ENCODE results near the gene SOD3. TPM values are rescaled to one million over a fixed set of nuclear protein-coding genes. Genes with fewer than 3 reads are reported as not detected.

The SOD3 gene
- total and polyA plus RNA-seq, 2 of the 4 experiments (the other 2 are of a cell fraction): 0.36 to 5.8 TPM

GRCh38 chr4:24820541-24820940 lies 25.2 kb downstream of the SOD3 start:
- no peak overlapping the region for H3K27ac ChIP-seq (ENCODE audit: insufficient read depth, low read length)
- H2BK20ac ChIP-seq (ENCODE audit: low read depth, low read length): no peak overlapping the region
- DNase-seq: no peak
- no peak overlapping the region for H2BK120ac ChIP-seq (ENCODE audit: low read depth, low read length)
- H2AFZ ChIP-seq (replicated peaks; ENCODE audit: low read length, poor library complexity): no peak overlapping the region
- no peaks in the 10 kb centered on the region for H3K79me1 ChIP-seq (ENCODE audit: low read depth in 1 of 2, low read length in 2 of 2)
- H3K4me1 ChIP-seq (ENCODE audit: control insufficient read depth, insufficient read depth, low read length): no peaks in the 10 kb centered on the region
- no peak overlapping the region for H3K23ac ChIP-seq (ENCODE audit: low read depth, low read length)
- no peak overlapping the region for H3K9ac ChIP-seq (ENCODE audit: low read depth, low read length)
- H3K4ac ChIP-seq (ENCODE audit: low read depth, low read length): no peak overlapping the region
- no peak overlapping the region for H4K8ac ChIP-seq (ENCODE audit: low read depth in 2 of 2, low read length in 2 of 2)
- no peak overlapping the region for H3K18ac ChIP-seq (ENCODE audit: low read depth, low read length)
- H4K91ac ChIP-seq (ENCODE audit: insufficient read depth, low read depth, low read length): no peak overlapping the region
- no peak overlapping the region for H3K14ac ChIP-seq (replicated peaks; ENCODE audit: low read depth, low read length)
- CTCF ChIA-PET: interaction anchor here (0.5 to 0.6 kb wide), 2 partner anchors 28 to 50 kb away, joined by 3 to 5 read pairs; no protein-coding TSS in a partner anchor
- no peak overlapping the region for H3K4me2 ChIP-seq (ENCODE audit: low read depth, low read length)
- H4K5ac ChIP-seq (ENCODE audit: low read depth, low read length): no peak overlapping the region
- H3K27me3 ChIP-seq (ENCODE audit: control insufficient read depth, insufficient read depth, low read length): no peaks in the 10 kb centered on the region
- no peaks in the 10 kb centered on the region for H3K9me3 ChIP-seq (ENCODE audit: control insufficient read depth, insufficient read depth, low read length)
- dilution Hi-C loops (cut with HindIII; ENCODE audit: low sequenced_read_pairs, unreplicated experiment) (no loop called here), in situ Hi-C loops (cut with MboI; ENCODE audit: low sequenced_read_pairs) (no loop called here), intact Hi-C loops (cut with micrococcal nuclease) (no loop called here)
- POLR2A ChIA-PET (ENCODE audit: unreplicated experiment): no interaction called here
- no peaks in the 10 kb centered on the region for H4K20me1 ChIP-seq (ENCODE audit: insufficient read depth, low read length)
- no peak overlapping the region for H2BK15ac ChIP-seq (ENCODE audit: low read depth, low read length)
- H3K56ac ChIP-seq (ENCODE audit: extremely low read depth, insufficient read depth, low read length): no peak overlapping the region
- H2AK5ac ChIP-seq (ENCODE audit: low read depth, low read length): no peak overlapping the region
- TF ChIP-seq MAZ (IDR thresholded peaks at IDR 0.05; ENCODE audit: borderline replicate concordance, low read depth, low read length) (no peak), RCOR1 (IDR thresholded peaks at IDR 0.05; ENCODE audit: insufficient replicate concordance, low read length) (no peak), USF2 (IDR thresholded peaks at IDR 0.05; ENCODE audit: low read depth, low read length) (no peak), NFE2L2 (IDR thresholded peaks at IDR 0.05; ENCODE audit: low read depth, low read length) (no peak), SMC3 (IDR thresholded peaks at IDR 0.05; ENCODE audit: low read depth, low read length) (no peak), RAD21 (IDR thresholded peaks at IDR 0.05; ENCODE audit: low read length) (no peak), CHD1 (IDR thresholded peaks at IDR 0.05; ENCODE audit: low read depth, low read length) (no peak), MAFK (IDR thresholded peaks at IDR 0.05; ENCODE audit: low read depth, low read length) (no peak), FOS (IDR thresholded peaks at IDR 0.05; ENCODE audit: low read depth, low read length) (no peak), ELK1 (IDR thresholded peaks at IDR 0.05; ENCODE audit: borderline replicate concordance, low read depth, low read length) (no peak), POLR2A (IDR thresholded peaks at IDR 0.05; ENCODE audit: low read depth, low read length) (no peak), BHLHE40 (IDR thresholded peaks at IDR 0.05; ENCODE audit: low read depth, low read length) (no peak), CEBPB (IDR thresholded peaks at IDR 0.05; ENCODE audit: low read depth, low read length) (no peak), RFX5 (IDR thresholded peaks at IDR 0.05; ENCODE audit: low read depth, low read length) (no peak), CTCF (conservative IDR thresholded peaks at IDR 0.05; ENCODE audit: low read depth, low read length) (no peak)
- peaks cover 9% of the 10 kb centered on the region; the same call in 1 of the 2 replicates for H3K36me3 ChIP-seq (ENCODE audit: control insufficient read depth, insufficient read depth, low read length)
- H3K9me1 ChIP-seq (ENCODE audit: insufficient read depth, low read length): no peaks in the 10 kb centered on the region
- no peak for ATAC-seq (ENCODE audit: low read depth)
- H3K4me3 ChIP-seq (ENCODE audit: insufficient read depth, low read depth, low read length): no peak overlapping the region
- no peak overlapping the region for H2AK9ac ChIP-seq (replicated peaks; ENCODE audit: low read depth, low read length, poor library complexity)
- no peak overlapping the region for H2BK5ac ChIP-seq (ENCODE audit: low read depth, low read length, poor library complexity, severe bottlenecking)
- BruUV-seq (replicated peaks): no TSS peak
